GM18507 (cell line): ENCODE data around the gene FGFBP2.

Source experiments
- DNase-seq: peaks from one replicate; pipeline ENCODE4 v3.0.0; 2011; ENCODE audit warnings: low read depth; ENCODE audit not compliant: insufficient read length; ENCODE audit errors: extremely low spot score
- FAIRE-seq: peaks from 2 replicates; lab custom pipeline; 2011; peaks lifted over from hg19 to GRCh38; lab: Jason Lieb, UNC

Gene FGFBP2

GRCh38 chr4:15971068-15971801 is 8.3 kb upstream of the FGFBP2 start:
- no peak for FAIRE-seq

GRCh38 chr4:15968551-15969300 is 5.8 kb upstream of the FGFBP2 start:
- DNase-seq (no peak), FAIRE-seq (no peak)

More at GRCh38 chr4:15971068-15971801, 8.3 kb upstream of the FGFBP2 start:
- DNase-seq: no peak

GRCh38 chr4:15965325-15965724 is 2.4 kb upstream of the FGFBP2 start:
- no peak for DNase-seq

GRCh38 chr4:15964159-15964558 is 1.2 kb upstream of the FGFBP2 start:
- no peak for DNase-seq

More at GRCh38 chr4:15965325-15965724, 2.4 kb upstream of the FGFBP2 start:
- no peak for FAIRE-seq

GRCh38 chr4:15963576-15963975 is 601 bp upstream of the FGFBP2 start:
- FAIRE-seq: no peak
- no peak for DNase-seq

More at GRCh38 chr4:15964159-15964558, 1.2 kb upstream of the FGFBP2 start:
- FAIRE-seq: no peak

- FAIRE-seq: no peak
- no peak for DNase-seq
Observed at GRCh38 chr4:15961781-15962510, 1.0 kb downstream of the FGFBP2 start.

GRCh38 chr4:15958562-15958961 is 4.4 kb downstream of the FGFBP2 start:
- DNase-seq (no peak), FAIRE-seq (no peak)

GRCh38 chr4:15956179-15956850 is 6.7 kb downstream of the FGFBP2 start:
- peak; percentile 93 for FAIRE-seq
- peak; percentile 62 for DNase-seq

- DNase-seq: no peak
- FAIRE-seq: no peak
Observed at GRCh38 chr4:15955670-15956069, 7.3 kb downstream of the FGFBP2 start.

GRCh38 chr4:15953625-15954024 is 9.3 kb downstream of the FGFBP2 start:
- no peak for DNase-seq
- FAIRE-seq: no peak

GRCh38 chr4:15951781-15952180 is 11.2 kb downstream of the FGFBP2 start:
- FAIRE-seq: no peak
- DNase-seq: no peak

- no peak for FAIRE-seq
Observed at GRCh38 chr4:15948826-15949225, 14.1 kb downstream of the FGFBP2 start.

GRCh38 chr4:15947684-15948083 is 15.3 kb downstream of the FGFBP2 start:
- DNase-seq: no peak
- no peak for FAIRE-seq

More at GRCh38 chr4:15948826-15949225, 14.1 kb downstream of the FGFBP2 start:
- DNase-seq: no peak

GRCh38 chr4:15945516-15945915 is 17.5 kb downstream of the FGFBP2 start:
- no peak for DNase-seq
- FAIRE-seq: no peak

GRCh38 chr4:15944895-15945294 is 18.1 kb downstream of the FGFBP2 start:
- FAIRE-seq: no peak
- DNase-seq: no peak

GRCh38 chr4:15942283-15942682 is 20.7 kb downstream of the FGFBP2 start:
- DNase-seq: no peak
- no peak for FAIRE-seq

GRCh38 chr4:15938640-15939039 is 24.3 kb downstream of the FGFBP2 start, which contains the start of gene FGFBP1:
Gene FGFBP1 (minus strand): TSS chr4:15938740. CDS start chr4:15936632, 2,108 bp downstream.
- no peak for DNase-seq
- FAIRE-seq: no peak

GRCh38 chr4:15938182-15938581 is 24.8 kb downstream of the FGFBP2 start:
- no peak for DNase-seq
- FAIRE-seq: no peak

GRCh38 chr4:15936495-15936894 is 26.5 kb downstream of the FGFBP2 start:
- FAIRE-seq: no peak
- DNase-seq: no peak
